ENCODE measurements around the gene AURKAIP1.

GRCh38 chr1:1359308-1359663 is 15.7 kb downstream of the AURKAIP1 start:
- TF ChIP-seq CTCF (conservative IDR thresholded peaks at IDR 0.05; ENCODE audit: low read depth, low read length) (no peak), EZH2 (IDR thresholded peaks at IDR 0.05; ENCODE audit: low read length, unreplicated experiment) (no peak), EZH2phosphoT487 (IDR thresholded peaks at IDR 0.05; ENCODE audit: borderline replicate concordance, low read length) (no peak)
